Erythroblast (primary cell): ENCODE measurements around the gene ILDR2.

Source experiments
- DNase-seq, 2 experiments: peaks; one replicate each; lab custom pipeline; 2025; lab: John Stamatoyannopoulos, UW
- GATA1 ChIP-seq: IDR thresholded peaks from 2 replicates; pipeline ENCODE4 v1.6.1; 2011; ENCODE audit warnings: low read depth, mild to moderate bottlenecking, control low read depth, low read length, moderate library complexity
- POLR2A ChIP-seq: IDR thresholded peaks from 2 replicates; pipeline ENCODE4 v1.6.1; 2011; ENCODE audit warnings: mild to moderate bottlenecking, low read length

ILDR2 gene

DNA sequence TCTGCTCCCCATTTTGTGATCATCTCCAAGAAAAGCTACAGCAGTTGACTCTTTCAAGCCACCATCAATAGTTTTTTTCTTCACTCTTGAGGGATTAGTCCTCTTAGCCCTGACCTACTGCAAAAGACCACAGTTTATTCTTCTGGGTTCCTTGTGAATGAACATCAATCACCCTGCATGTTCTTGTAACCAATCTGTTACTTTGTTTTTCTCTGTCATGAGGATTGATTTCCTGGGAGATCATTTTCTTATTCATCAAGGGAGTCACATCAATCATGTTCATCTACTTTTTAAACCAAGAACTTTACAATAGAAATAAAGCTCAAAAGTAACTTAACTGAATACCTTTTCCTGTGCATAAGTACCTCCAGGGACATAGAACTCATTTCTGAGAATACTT, 21.8 kb downstream of the ILDR2 start:
- no peak for TF ChIP-seq GATA1
- no peak for TF ChIP-seq POLR2A
- DNase-seq, result no peak

- DNase-seq, result no peak
Observed at GRCh38 chr1:166952002-166952746, 23.2 kb downstream of the ILDR2 start.

GRCh38 chr1:166951050-166951449, 24.3 kb downstream of the ILDR2 start:
- DNase-seq, result no peak
- no peak for TF ChIP-seq POLR2A
- no peak for TF ChIP-seq GATA1

More at GRCh38 chr1:166952002-166952746, 23.2 kb downstream of the ILDR2 start:
- TF ChIP-seq POLR2A, result no peak
- no peak for TF ChIP-seq GATA1

DNA sequence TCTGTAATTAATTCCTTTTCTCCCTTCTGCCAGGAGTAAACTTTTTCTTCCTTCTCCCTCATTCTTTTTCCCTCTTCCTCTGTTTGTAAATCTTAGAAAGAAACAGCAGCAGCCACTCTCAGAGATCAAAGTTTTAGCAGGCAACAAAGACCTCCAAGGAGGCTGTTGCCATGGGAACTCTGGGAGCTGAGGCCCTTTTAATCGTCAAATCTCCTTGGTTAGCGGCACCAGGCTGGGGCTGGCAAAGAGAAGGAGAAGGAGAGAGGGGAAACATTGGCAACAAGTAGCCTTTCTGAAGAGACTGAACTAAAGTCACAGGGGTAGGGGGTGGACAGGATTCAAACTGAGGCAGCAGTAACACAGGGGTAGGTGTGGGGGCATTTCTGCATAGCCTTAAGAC, 25.2 kb downstream of the ILDR2 start:
- no peak for DNase-seq
- no peak for TF ChIP-seq POLR2A
- TF ChIP-seq GATA1, result no peak

- TF ChIP-seq GATA1, result no peak
- TF ChIP-seq POLR2A, result no peak
- DNase-seq, result no peak
Observed at GRCh38 chr1:166948856-166949350, 26.4 kb downstream of the ILDR2 start.

DNA sequence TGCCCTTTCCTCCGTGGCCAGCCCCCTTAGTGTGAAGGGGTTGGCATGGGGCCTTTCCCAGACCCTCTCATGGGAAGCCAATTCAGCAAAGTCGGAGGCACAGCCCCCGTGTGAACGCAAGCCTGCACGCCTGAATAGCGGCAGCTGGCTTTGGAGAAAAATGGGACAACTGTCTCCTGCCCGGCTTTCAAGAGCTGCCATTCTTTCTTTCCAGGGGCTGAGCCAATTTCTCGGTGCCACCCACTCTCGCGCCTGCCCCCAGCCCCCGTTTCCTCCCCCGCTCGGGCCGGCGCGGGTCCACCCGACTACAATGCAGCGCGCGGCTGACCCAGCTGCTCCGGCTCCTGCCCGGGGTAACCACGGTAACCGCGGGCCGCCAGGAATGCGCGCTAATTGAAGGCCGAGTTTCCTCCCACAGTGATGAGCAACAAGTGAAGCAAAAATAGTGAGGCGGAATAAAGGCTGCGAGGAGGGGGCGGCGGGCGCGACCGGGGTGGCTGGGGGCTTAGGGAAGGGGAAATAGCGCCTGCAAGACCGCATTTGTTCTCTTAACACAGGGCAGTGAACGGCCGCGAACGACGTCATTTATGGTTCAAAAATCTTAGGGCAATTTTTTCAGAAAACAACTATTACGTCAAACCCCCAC, 27.8 kb downstream of the ILDR2 start:
- TF ChIP-seq GATA1, result no peak
- no peak for TF ChIP-seq POLR2A
- no peak for DNase-seq

DNA sequence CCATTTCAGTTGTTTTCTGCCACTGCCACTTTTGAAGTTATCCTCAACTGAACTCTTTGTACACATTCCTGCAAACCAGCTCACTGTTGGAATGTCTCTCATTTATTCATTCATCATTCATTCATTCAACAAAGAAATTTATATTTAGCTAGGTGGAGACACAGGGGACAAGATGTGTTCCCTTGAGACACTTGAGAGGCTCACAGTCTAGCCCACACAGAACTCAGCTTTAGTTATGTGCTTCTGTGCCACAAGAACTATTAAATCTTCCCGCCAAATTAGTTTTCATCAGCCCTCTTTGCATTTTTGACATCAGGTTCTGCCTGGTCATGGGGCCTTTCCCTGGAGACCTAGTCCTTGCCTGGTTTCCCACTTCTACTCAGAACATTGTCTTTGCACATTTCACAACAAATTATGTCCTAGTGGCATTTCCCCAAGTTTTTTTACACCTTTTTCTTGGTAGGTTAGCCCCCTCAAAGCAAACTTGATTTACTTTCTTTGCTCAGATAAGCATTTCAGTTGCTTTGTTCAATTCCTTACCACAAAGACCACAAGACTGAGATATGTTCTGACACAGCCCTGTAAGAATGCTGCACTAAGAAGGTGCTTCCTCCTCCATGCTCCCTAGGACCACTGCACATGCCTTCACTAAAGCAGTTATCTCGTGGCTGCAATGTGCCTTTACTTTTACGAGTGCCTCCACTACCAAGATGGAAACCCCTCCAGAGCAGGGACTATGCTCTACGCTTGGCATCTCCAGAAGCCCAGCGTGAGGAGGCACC, 31.0 kb downstream of the ILDR2 start:
- no peak for TF ChIP-seq POLR2A
- TF ChIP-seq GATA1, result no peak
- no peak for DNase-seq

DNA sequence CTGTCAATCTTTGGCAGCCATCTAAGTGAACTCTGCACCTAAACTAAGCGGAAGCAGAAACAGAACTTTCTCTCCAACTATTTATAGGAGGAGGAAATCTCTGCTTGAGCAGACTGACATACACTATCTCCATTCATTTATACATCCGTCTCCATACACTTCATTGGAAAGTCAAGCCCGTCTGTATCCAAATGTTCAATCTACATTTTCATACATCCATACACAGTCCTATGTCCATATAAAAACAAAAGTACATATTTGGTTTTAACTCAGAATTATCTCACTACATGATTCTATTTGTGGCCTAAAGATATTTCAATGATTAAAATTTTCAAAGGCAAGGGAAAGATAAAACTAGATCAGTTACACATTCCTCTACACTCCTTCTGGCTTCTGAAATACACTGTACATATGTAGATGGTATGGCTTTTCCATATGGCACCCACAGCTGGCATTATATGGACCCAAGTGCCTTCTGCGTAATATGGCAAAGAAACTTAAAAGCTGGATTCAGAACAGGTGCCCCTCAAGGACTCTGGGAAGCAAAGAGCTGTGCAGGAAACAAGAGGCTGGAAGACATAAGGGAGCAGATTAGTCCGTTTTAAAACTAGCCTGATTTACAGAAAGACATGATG, 35.5 kb downstream of the ILDR2 start:
- TF ChIP-seq POLR2A (no peak), GATA1 (no peak)
- no peak for DNase-seq

DNA sequence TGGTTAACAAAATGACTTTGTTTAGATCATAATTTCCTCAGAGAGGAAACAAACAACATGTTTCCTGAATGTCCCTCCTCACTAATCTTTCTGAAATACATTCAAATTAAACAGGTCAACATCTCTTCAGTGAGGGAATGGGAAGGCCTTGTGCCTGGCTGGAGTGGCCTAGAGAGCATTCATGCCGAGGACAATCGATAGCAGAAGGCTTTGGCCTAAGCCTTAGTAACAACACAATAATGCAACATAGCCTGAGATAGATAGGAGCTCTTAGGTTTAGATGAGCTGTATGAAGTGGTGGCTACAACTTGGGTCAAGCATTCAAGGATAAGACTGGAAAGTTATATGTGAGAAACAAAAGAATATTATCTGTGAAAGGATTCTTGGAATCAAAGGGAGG, 37.4 kb downstream of the ILDR2 start:
- TF ChIP-seq GATA1 (no peak), POLR2A (no peak)
- DNase-seq, result no peak

- no peak for TF ChIP-seq POLR2A
- TF ChIP-seq GATA1, result no peak
Observed at GRCh38 chr1:166937329-166937728, 38.0 kb downstream of the ILDR2 start.

DNA sequence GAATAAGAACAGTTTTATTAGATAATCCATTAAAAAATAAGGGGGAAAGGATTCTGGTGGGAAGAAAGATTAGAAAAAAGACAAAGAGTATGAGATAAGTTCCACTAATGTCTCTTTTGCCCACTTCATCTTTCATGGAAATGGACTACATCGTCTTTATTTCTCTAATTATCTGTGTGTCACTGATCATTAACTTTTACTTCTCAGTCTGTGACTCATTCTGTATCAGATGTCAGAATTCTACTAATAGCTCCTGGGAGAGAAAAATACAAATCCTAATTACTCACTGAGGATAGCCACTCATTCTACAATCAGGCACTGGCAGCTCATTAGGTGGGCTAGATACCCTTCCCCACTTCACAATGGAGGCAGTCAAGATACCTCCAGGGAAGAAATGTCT, 41.7 kb downstream of the ILDR2 start:
- no peak for DNase-seq
- no peak for TF ChIP-seq POLR2A
- no peak for TF ChIP-seq GATA1

More at GRCh38 chr1:166937329-166937728, 38.0 kb downstream of the ILDR2 start:
- no peak for DNase-seq

DNA sequence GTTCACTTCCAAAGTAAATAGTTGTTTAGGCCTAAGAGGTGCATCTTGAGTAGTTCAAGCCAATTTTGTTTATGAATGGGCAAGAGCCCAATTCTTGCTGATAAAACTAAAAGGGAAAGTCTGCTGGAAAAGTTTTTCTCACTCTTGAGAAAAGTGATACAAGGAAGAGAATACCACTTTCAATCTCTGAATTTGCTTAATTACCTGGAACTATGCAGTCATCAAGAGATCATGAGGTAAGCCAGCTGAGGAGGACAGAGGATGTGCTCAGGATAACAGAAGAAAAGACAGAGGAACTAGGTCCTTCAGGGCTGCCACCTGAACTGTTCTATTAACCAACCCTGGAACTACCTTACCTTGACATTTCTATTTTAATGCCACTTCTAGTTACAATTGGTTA, 42.2 kb downstream of the ILDR2 start:
- DNase-seq, result no peak
- no peak for TF ChIP-seq POLR2A
- TF ChIP-seq GATA1, result no peak

GRCh38 chr1:166929911-166930310, 45.4 kb downstream of the ILDR2 start:
- TF ChIP-seq GATA1, result no peak
- TF ChIP-seq POLR2A, result no peak
- DNase-seq, result no peak

GRCh38 chr1:166927701-166928100, 47.6 kb downstream of the ILDR2 start:
- TF ChIP-seq POLR2A (no peak), GATA1 (no peak)
- no peak for DNase-seq
